H1 (cell line): ENCODE results near the gene PEAK1. TPM values are rescaled to one million over a fixed set of nuclear protein-coding genes. Genes with fewer than 3 reads are reported as not detected.

Experiments
- CTCF ChIA-PET: fragments of 300-600 bp; sonication (Branson Sonifier 250); formaldehyde crosslinking; loops from one replicate; lab custom pipeline; 2021; ENCODE audit not compliant: partially characterized antibody; lab: Charles Lee
- POLR2A ChIA-PET: fragments of 300-600 bp; sonication (Branson Sonifier 250); formaldehyde crosslinking; loops from one replicate; lab custom pipeline; 2021; ENCODE audit warnings: inconsistent platforms; ENCODE audit not compliant: partially characterized antibody; lab: Charles Lee
- DNase-seq, 2 experiments: peaks; one replicate each; pipeline versions ENCODE4 v3.0.0 to v3.0.0-alpha.2; 2010 to 2022; ENCODE audit warnings: low spot score in 2 of 2, low read depth in 1 of 2, mixed read lengths in 1 of 2
- FAIRE-seq: peaks from 2 replicates; lab custom pipeline; 2011; peaks lifted over from hg19 to GRCh38; lab: Jason Lieb, UNC
- H2AFZ ChIP-seq: 2 replicates; pipeline ENCODE4 v1.8.1; 2012; ENCODE audit warnings: low read length, inconsistent platforms
- H2AK5ac ChIP-seq: 2 replicates; pipeline ENCODE4 v1.6.1; 2013; ENCODE audit warnings: low read depth, low read length
- H2BK120ac ChIP-seq: replicated peaks from 2 replicates; pipeline ENCODE3; 2013; ENCODE audit warnings: low read depth, low read length, inconsistent platforms
- H2BK12ac ChIP-seq: 2 replicates; pipeline ENCODE4 v1.6.1; 2013; ENCODE audit warnings: low read depth, low read length
- H2BK15ac ChIP-seq: 2 replicates; pipeline ENCODE4 v1.6.1; 2013; ENCODE audit warnings: low read length
- H2BK20ac ChIP-seq: 2 replicates; pipeline ENCODE4 v1.6.1; 2013; ENCODE audit warnings: low read length
- H2BK5ac ChIP-seq: 2 replicates; pipeline ENCODE4 v1.6.1; 2013; ENCODE audit warnings: low read depth, low read length
- H3K14ac ChIP-seq: 2 replicates; pipeline ENCODE4 v1.6.1; 2013; ENCODE audit warnings: inconsistent platforms; ENCODE audit not compliant: insufficient read length
- H3K18ac ChIP-seq: 2 replicates; pipeline ENCODE4 v1.6.1; 2013; ENCODE audit warnings: low read length; ENCODE audit errors: extremely low read depth
- H3K23ac ChIP-seq: 2 replicates; pipeline ENCODE4 v1.6.1; 2013; ENCODE audit warnings: inconsistent platforms; ENCODE audit not compliant: insufficient read length
- H3K23me2 ChIP-seq: 2 replicates; pipeline ENCODE4 v1.6.1; 2013; ENCODE audit warnings: low read depth, low read length
- H3K27ac ChIP-seq: 2 replicates; pipeline ENCODE4 v1.6.1; 2011; ENCODE audit warnings: low read depth, low read length, inconsistent platforms
- H3K27me3 ChIP-seq, 4 experiments: replicated peaks in 1 of 4; 1 replicate in 1 of 4; 2 replicates in 3 of 4; pipeline versions ENCODE4 v1.6.1 to v1.8.1; 2011 to 2013; ENCODE audit warnings: low read length in 3 of 4, mild to moderate bottlenecking in 3 of 4, inconsistent platforms in 2 of 4, mixed read lengths in 2 of 4, moderate library complexity in 1 of 4; ENCODE audit not compliant: control insufficient read depth in 3 of 4, insufficient read depth in 3 of 4; ENCODE audit errors: extremely low read depth in 1 of 4
- H3K36me3 ChIP-seq, 4 experiments: 2 replicates each; pipeline versions ENCODE4 v1.6.1 to v1.8.1; 2011 to 2013; ENCODE audit warnings: mild to moderate bottlenecking in 4 of 4, low read length in 3 of 4, moderate library complexity in 2 of 4, control low read depth in 1 of 4, inconsistent platforms in 1 of 4; ENCODE audit not compliant: insufficient read depth in 4 of 4, control insufficient read depth in 2 of 4
- H3K4ac ChIP-seq: replicated peaks from 2 replicates; pipeline ENCODE3; 2013; ENCODE audit warnings: low read length, low read depth, mixed read lengths, inconsistent platforms; ENCODE audit not compliant: insufficient read length
- H3K4me1 ChIP-seq, 4 experiments: replicated peaks in 1 of 4; 1 replicate in 1 of 4; 2 replicates in 3 of 4; pipeline versions ENCODE4 v1.6.1 to v1.8.1; 2011 to 2013; ENCODE audit warnings: low read length in 3 of 4, inconsistent platforms in 2 of 4, mixed read lengths in 1 of 4; ENCODE audit not compliant: insufficient read depth in 4 of 4, control insufficient read depth in 3 of 4
- H3K4me2 ChIP-seq, 2 experiments: 2 replicates each; pipeline versions ENCODE4 v1.6.1 to v1.8.1; 2011 to 2013; ENCODE audit warnings: low read depth in 2 of 2, low read length in 2 of 2, control low read depth in 1 of 2, inconsistent platforms in 1 of 2, mild to moderate bottlenecking in 1 of 2; ENCODE audit not compliant: insufficient read depth in 1 of 2
- H3K4me3 ChIP-seq, 4 experiments: fragments of 200-600, 300-600 bp in 1 of 4; sonication (generic), shearing (Covaris generic), sonication (Bioruptor Twin) in 1 of 4; 2 replicates each; pipeline versions ENCODE4 v1.5.1 to v1.8.1; 2011 to 2016; ENCODE audit warnings: low read length in 4 of 4, low read depth in 3 of 4, control low read depth in 2 of 4, inconsistent platforms in 2 of 4, mild to moderate bottlenecking in 2 of 4, mixed read lengths in 1 of 4, moderate library complexity in 1 of 4; ENCODE audit not compliant: insufficient read depth in 2 of 4; ENCODE audit errors: extremely low read depth in 1 of 4
- H3K56ac ChIP-seq: replicated peaks from 2 replicates; pipeline ENCODE3; 2013; ENCODE audit warnings: low read depth, mild to moderate bottlenecking, mixed read lengths, low read length, inconsistent platforms; ENCODE audit not compliant: insufficient read length
- H3K79me1 ChIP-seq: 2 replicates; pipeline ENCODE4 v1.6.1; 2013; ENCODE audit warnings: low read depth, low read length, control low read depth
- H3K79me2 ChIP-seq, 2 experiments: 2 replicates each; pipeline versions ENCODE4 v1.6.1 to v1.8.1; 2012 to 2013; ENCODE audit warnings: low read length in 2 of 2, mild to moderate bottlenecking in 2 of 2, inconsistent platforms in 1 of 2; ENCODE audit not compliant: insufficient read depth in 2 of 2, control insufficient read depth in 1 of 2
- H3K9ac ChIP-seq, 4 experiments: replicated peaks in 1 of 4; 1 replicate in 1 of 4; 2 replicates in 3 of 4; pipeline versions ENCODE4 v1.6.1 to v1.8.1; 2011 to 2013; ENCODE audit warnings: low read depth in 3 of 4, low read length in 3 of 4, control low read depth in 2 of 4, mild to moderate bottlenecking in 2 of 4, moderate library complexity in 2 of 4, inconsistent platforms in 1 of 4; ENCODE audit errors: extremely low read depth in 1 of 4
- H3K9me3 ChIP-seq, 2 experiments: 2 replicates each; pipeline versions ENCODE4 v1.6.1 to v1.8.1; 2012 to 2013; ENCODE audit warnings: mild to moderate bottlenecking in 2 of 2, moderate library complexity in 2 of 2, control low read depth in 1 of 2, inconsistent platforms in 1 of 2, low read depth in 1 of 2, low read length in 1 of 2, mixed read lengths in 1 of 2; ENCODE audit not compliant: insufficient read depth in 2 of 2
- H4K20me1 ChIP-seq, 2 experiments: replicated peaks in 1 of 2; 2 replicates each; pipeline versions ENCODE3 to v1.8.1; 2011 to 2013; ENCODE audit warnings: inconsistent platforms in 2 of 2, low read length in 2 of 2, mild to moderate bottlenecking in 1 of 2; ENCODE audit not compliant: insufficient read depth in 2 of 2, control insufficient read depth in 1 of 2
- H4K5ac ChIP-seq: 2 replicates; pipeline ENCODE4 v1.6.1; 2013; ENCODE audit warnings: low read length, low read depth, mixed read lengths, inconsistent platforms; ENCODE audit not compliant: insufficient read length
- H4K8ac ChIP-seq: 2 replicates; pipeline ENCODE4 v1.8.0; 2013; ENCODE audit warnings: mild to moderate bottlenecking, moderate library complexity, low read length, inconsistent platforms; ENCODE audit not compliant: insufficient read depth; ENCODE audit errors: extremely low read depth
- H4K91ac ChIP-seq: replicated peaks from 2 replicates; pipeline ENCODE3; 2013; ENCODE audit warnings: low read length, mixed read lengths, inconsistent platforms; ENCODE audit not compliant: insufficient read length
- WGBS, 2 experiments: shearing (Covaris generic) in 1 of 2; methylation state at CpG; one replicate each; pipeline versions ENCODE4 v1.1.6 to v1.1.7; 2013 to 2015; ENCODE audit warnings: low lambda C conversion rate in 2 of 2, mixed read lengths in 2 of 2, inconsistent platforms in 1 of 2, low coverage in 1 of 2, missing lambda C conversion rate in 1 of 2; ENCODE audit not compliant: insufficient replicate concordance in 2 of 2, insufficient coverage in 1 of 2, insufficient read length in 1 of 2; ENCODE audit errors: extremely low coverage in 1 of 2, missing lambda C conversion rate in 1 of 2; 5-methylcytosine and 5-hydroxymethylcytosine counted together
- polyA plus RNA-seq, 7 experiments: library from polyadenylated mRNA; depleted of rRNA in 3 of 7; stranded (reverse) in 5 of 7; unstranded in 2 of 7; fragments of >200 nt in 5 of 7; fragments of 200-250 nt in 2 of 7; gene quantifications; 1 replicate in 5 of 7; 2 replicates in 1 of 7; 4 replicates in 1 of 7; pipeline versions ENCODE4 v1.2.1 to v1.2.3, GENCODE V29; 2011 to 2013; ENCODE audit warnings: missing spikeins in 2 of 7, mixed read lengths in 2 of 7
- total RNA-seq: library from RNA; stranded (reverse); fragmentation: NEBNext Ultra II Directional; extraction: Animal tissue kit (Norgen Biotek cat#: 25700); gene quantifications from 2 replicates; pipeline ENCODE4 v1.2.1, GENCODE V29; 2021

PEAK1 gene
- total and polyA plus RNA-seq, 2 of the 8 experiments (the other 6 are each of a cell fraction or from before 2014, with no cell fraction given): 8.8 to 44.8 TPM

DNA sequence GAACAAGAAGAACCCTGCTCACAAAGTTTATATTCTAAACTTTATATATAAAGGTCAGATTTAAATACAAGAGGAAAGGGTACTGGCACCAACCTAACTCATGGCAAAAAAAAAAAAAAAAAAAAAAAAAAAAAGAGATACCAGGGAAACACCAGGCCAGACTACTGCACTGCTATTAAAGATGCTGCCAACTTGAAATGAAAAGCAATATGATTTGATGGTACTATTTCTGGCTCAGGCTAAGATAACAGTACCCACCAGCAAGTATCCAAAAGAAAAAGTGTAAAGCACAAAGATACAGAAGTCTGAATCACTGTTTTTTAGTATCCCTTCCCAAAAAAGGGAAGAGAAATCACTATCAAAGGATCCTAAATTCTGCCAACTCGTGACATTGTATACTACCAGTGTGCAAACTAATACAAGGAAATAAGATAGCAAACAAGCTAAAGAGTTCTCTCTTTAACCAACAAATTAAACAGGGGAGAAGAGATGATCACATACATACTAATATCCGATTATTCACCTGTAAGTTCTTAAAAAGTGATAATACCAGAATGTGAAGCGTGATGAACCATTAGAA, 28.4 kb downstream of the PEAK1 start:
- no peaks in the 10 kb centered on the region for H3K27me3 ChIP-seq
- H3K4me3 ChIP-seq: no peak overlapping the region
- H2BK20ac ChIP-seq: no peak overlapping the region
- FAIRE-seq: no peak
- ChIA-PET POLR2A (interaction anchor here (0.8 kb wide), 1 partner anchor 152 kb away, joined by 3 read pairs; no protein-coding TSS in a partner anchor), CTCF (interaction anchor here (1.0 to 1.5 kb wide), 5 partner anchors 8 to 204 kb away, joined by 3 to 7 read pairs (median 3); no protein-coding TSS in a partner anchor)
- H4K8ac ChIP-seq: no peak overlapping the region
- H2AK5ac ChIP-seq: no peak overlapping the region
- H3K4ac ChIP-seq: no peak overlapping the region
- H3K56ac ChIP-seq: no peak overlapping the region
- H4K20me1 ChIP-seq: peaks cover 0 to 4% of the 10 kb centered on the region in 2 experiments
- no peak overlapping the region for H2BK15ac ChIP-seq
- H4K5ac ChIP-seq: no peak overlapping the region
- H3K23me2 ChIP-seq: no peaks in the 10 kb centered on the region
- H3K4me2 ChIP-seq: no peak overlapping the region
- H2AFZ ChIP-seq: no peak overlapping the region
- no peak overlapping the region for H2BK120ac ChIP-seq
- H3K36me3 ChIP-seq: no peaks in the 10 kb centered on the region
- peaks cover 0 to 4% (median 0%) of the 10 kb centered on the region in 4 experiments; a peak in 1 of 7 replicates for H3K4me1 ChIP-seq
- peaks cover 7% of the 10 kb centered on the region for H3K79me1 ChIP-seq
- WGBS, 2 experiments: 86% methylated on average over 3 of the region's 3 CpGs; no CpG with 5 or more reads in 1 of the 2 experiments
- no peak overlapping the region for H3K27ac ChIP-seq
- H4K91ac ChIP-seq: no peak overlapping the region
- no peak overlapping the region for H2BK12ac ChIP-seq
- no peaks in the 10 kb centered on the region for H3K9me3 ChIP-seq
- H3K23ac ChIP-seq: no peak overlapping the region
- peaks cover 0 to 92% of the 10 kb centered on the region in 2 experiments; a peak in 3 of 4 replicates for H3K79me2 ChIP-seq
- H3K14ac ChIP-seq: no peak overlapping the region
- no peak overlapping the region for H3K18ac ChIP-seq
- H3K9ac ChIP-seq: no peak overlapping the region
- no peak for DNase-seq
- no peak overlapping the region for H2BK5ac ChIP-seq
